ENCODE results near the gene TTLL1.

Gene TTLL1

DNA sequence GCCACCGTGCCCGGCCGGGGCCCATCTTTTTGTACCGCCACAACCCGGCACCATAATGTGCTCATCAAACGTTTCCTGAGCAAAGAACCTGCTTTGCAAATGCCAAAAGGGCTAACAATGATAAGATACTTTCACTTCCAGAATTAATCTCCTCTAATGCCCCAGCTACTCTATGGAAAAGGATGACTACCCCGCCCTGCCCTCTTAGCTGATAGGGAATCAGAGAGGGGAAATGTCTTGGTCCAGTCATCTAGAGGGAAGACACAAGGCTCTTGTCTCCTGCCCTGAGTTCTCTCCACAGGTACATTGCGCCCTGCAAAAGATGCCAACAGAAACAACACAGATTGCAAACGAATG lies 586 bp downstream of the TTLL1 start:
- peak overlapping the region; percentile 82 for H3K4me3 ChIP-seq (ENCODE audit: low read depth, low read length)
- no peak for TF ChIP-seq CTCF (IDR thresholded peaks at IDR 0.05; ENCODE audit: borderline replicate concordance, insufficient read depth, low read depth, low read length)

DNA sequence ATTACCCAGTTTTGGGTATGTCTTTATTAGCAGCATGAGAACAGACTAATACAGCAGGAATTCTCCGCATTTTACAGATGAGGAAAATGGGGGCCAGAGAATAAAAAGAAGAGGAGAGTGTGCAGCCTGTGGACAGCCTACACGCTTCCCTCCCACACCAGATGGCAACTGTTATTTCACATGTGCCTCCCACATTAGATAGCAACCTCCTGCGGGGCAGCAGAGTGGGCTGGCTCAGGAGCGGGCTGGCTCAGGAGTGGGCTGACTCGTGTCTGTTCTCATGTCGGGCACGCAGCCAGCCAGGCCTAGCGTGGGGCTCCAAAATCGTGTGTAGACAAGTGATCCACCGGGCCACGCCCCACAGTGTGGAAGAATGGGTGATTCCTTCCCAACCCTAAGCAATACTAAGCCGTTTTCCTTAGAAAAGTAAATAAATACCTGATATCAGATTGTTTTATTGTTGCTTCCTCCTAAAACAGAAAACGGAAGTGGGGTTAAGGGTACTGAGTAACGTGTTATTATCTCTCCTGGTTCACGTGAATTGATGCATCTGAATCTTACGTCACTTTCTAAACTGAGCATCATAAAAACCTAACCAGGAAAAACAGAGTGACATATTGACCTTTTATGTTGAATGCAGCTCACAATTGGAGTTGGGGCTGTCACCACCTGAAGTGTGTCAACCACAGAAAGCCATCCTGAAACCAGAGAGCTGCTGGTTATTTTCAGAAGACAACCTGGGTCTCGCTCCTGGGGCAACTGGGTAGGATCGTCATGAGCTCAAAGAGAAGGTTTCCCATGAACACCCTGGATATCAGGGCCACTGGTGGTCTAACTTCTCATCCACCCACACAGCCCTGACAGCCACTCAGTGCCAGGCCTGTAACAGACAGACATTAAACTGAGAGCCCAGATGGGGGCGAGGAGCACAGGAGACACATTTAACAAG lies 3.3 kb downstream of the TTLL1 start:
- H3K4me3 ChIP-seq (ENCODE audit: low read depth, low read length): no peak overlapping the region
- TF ChIP-seq CTCF (IDR thresholded peaks at IDR 0.05; ENCODE audit: borderline replicate concordance, insufficient read depth, low read depth, low read length): no peak

DNA sequence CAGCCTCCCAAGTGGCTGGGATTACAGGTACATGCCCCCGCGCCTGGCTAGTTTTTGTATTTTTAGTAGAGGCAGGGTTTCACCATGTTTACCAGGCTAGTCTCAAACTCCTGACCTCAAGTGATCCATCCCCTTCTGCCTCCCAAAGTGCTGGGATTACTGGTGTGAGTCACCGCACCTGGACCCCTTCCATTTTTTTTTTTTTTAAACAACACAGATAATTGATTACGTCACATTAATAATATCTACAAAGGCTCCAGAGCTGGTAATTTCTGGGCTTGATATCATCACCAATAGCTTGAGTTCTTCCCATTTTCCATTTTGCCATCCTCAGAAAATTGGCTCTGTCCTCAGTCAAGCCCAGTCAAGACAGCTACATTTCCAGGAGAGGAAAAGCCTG lies 7.2 kb downstream of the TTLL1 start:
- H3K4me3 ChIP-seq (ENCODE audit: low read depth, low read length): no peak overlapping the region
- TF ChIP-seq CTCF (IDR thresholded peaks at IDR 0.05; ENCODE audit: borderline replicate concordance, insufficient read depth, low read depth, low read length): no peak

- H3K4me3 ChIP-seq (ENCODE audit: low read depth, low read length): no peak overlapping the region
- no peak for TF ChIP-seq CTCF (IDR thresholded peaks at IDR 0.05; ENCODE audit: borderline replicate concordance, insufficient read depth, low read depth, low read length)
Observed at GRCh38 chr22:43080616-43081015, 8.6 kb downstream of the TTLL1 start.

DNA sequence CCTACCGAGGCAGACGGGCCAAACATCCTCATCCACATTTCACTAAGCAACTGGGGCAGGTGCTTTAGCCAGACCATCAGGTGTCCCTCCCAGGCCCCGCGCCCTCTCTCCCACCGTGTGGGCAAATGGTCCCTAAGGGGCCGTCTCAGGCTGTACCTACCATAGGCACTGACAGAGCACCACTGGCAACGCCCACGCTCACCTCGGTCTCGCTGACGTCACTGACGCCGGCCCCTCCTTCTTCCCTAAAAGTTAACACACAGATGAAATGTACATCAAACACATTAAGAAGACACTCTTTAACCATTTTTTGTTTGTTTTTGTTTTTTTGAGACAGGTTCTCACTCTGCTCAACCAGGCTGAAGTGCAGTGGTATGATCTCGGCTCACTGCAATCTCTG lies 9.4 kb downstream of the TTLL1 start:
- no peak for TF ChIP-seq CTCF (IDR thresholded peaks at IDR 0.05; ENCODE audit: borderline replicate concordance, insufficient read depth, low read depth, low read length)
- no peak overlapping the region for H3K4me3 ChIP-seq (ENCODE audit: low read depth, low read length)

DNA sequence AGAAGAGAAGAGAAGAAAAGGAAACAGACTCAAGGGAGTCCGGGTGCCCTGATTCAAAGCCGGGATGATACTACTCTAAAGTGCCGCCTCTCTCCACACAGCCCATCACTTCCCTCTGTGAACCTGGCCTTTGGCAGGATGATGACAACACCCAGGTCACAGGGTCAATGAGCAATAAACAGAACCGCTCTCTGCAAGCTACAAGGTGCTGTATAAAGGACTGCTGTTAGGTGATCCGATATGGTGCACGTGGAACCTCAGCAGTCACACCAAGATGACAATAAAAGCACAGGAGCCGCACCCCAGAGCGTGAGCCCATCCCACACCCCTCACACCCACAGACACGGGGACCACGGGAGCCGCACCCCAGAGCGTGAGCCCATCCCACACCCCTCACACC lies 10.7 kb downstream of the TTLL1 start:
- no peak overlapping the region for H3K4me3 ChIP-seq (ENCODE audit: low read depth, low read length)
- TF ChIP-seq CTCF (IDR thresholded peaks at IDR 0.05; ENCODE audit: borderline replicate concordance, insufficient read depth, low read depth, low read length): no peak
